Measurements from ENCODE around the gene PAOX.

GRCh38 chr10:133391761-133392518 lies 12.9 kb downstream of the PAOX start:
- no peak for TF ChIP-seq GATA3 (IDR thresholded peaks at IDR 0.05; ENCODE audit: low read depth, low read length)
- TF ChIP-seq GATA2 (IDR thresholded peaks at IDR 0.05; ENCODE audit: low read depth, low read length): no peak

Data from SH-SY5Y (cell line).